Ishikawa (cell line): ENCODE data around the gene GTF2F2.

ENCODE experiments used
- CEBPB ChIP-seq: IDR thresholded peaks from 2 replicates; pipeline ENCODE4 v1.6.1; 2012
- CREB1 ChIP-seq: IDR thresholded peaks from 2 replicates; pipeline ENCODE4 v1.6.1; 2012; ENCODE audit warnings: low read depth
- EGR1 ChIP-seq: IDR thresholded peaks from 2 replicates; pipeline ENCODE4 v1.6.1; 2012
- EP300 ChIP-seq: IDR thresholded peaks from 2 replicates; pipeline ENCODE4 v1.6.1; 2012; ENCODE audit warnings: borderline replicate concordance
- FOXM1 ChIP-seq: IDR thresholded peaks from 2 replicates; pipeline ENCODE4 v1.6.1; 2012; ENCODE audit warnings: low read depth, borderline replicate concordance
- NFIC ChIP-seq: IDR thresholded peaks from 2 replicates; pipeline ENCODE4 v1.6.1; 2012
- RAD21 ChIP-seq: IDR thresholded peaks from 2 replicates; pipeline ENCODE4 v1.6.1; 2012; ENCODE audit warnings: low read depth
- TAF1 ChIP-seq: IDR thresholded peaks from 2 replicates; pipeline ENCODE4 v1.6.1; 2012; ENCODE audit warnings: low read depth, mild to moderate bottlenecking
- TCF12 ChIP-seq: IDR thresholded peaks from 2 replicates; pipeline ENCODE4 v1.6.1; 2012; ENCODE audit warnings: low read depth
- TEAD4 ChIP-seq: IDR thresholded peaks from 2 replicates; pipeline ENCODE4 v1.6.1; 2012
- YY1 ChIP-seq: IDR thresholded peaks from 2 replicates; pipeline ENCODE4 v1.6.1; 2012; ENCODE audit warnings: low read depth
- ZBTB7A ChIP-seq: IDR thresholded peaks from 2 replicates; pipeline ENCODE4 v1.6.1; 2012; ENCODE audit warnings: low read depth
- TF ChIP-seq, protein P1 (sequence below): IDR thresholded peaks from 2 replicates; pipeline ENCODE4 v1.6.1; 2012; ENCODE audit warnings: low read depth, mild to moderate bottlenecking
- TF ChIP-seq, protein P2 (sequence below): IDR thresholded peaks from 2 replicates; pipeline ENCODE4 v1.6.1; 2012
- TF ChIP-seq, protein P3 (sequence below): IDR thresholded peaks from 2 replicates; pipeline ENCODE4 v1.6.1; 2012

Gene GTF2F2

DNA sequence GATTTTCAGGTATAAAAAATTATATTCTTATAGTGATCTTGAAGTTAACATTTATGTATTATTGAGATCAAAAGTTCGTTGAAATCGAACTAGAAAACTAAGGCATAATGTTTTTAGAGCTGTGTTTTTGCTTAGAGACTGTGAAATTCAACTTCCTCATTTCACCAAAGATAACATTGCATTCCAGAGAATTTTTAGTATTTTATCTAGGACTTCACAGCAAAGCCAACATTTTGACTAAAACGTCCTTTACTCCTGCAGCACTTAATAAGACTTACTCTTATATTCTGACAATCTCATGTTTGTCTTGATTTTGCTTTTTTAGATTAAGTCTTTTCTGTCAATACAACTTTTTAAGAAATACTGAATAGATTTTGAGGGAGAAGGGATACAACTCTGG lies 75.8 kb downstream of the GTF2F2 start:
- TF ChIP-seq NFIC = no peak
- TF ChIP-seq TCF12 = no peak
- TF ChIP-seq, protein P1, sequence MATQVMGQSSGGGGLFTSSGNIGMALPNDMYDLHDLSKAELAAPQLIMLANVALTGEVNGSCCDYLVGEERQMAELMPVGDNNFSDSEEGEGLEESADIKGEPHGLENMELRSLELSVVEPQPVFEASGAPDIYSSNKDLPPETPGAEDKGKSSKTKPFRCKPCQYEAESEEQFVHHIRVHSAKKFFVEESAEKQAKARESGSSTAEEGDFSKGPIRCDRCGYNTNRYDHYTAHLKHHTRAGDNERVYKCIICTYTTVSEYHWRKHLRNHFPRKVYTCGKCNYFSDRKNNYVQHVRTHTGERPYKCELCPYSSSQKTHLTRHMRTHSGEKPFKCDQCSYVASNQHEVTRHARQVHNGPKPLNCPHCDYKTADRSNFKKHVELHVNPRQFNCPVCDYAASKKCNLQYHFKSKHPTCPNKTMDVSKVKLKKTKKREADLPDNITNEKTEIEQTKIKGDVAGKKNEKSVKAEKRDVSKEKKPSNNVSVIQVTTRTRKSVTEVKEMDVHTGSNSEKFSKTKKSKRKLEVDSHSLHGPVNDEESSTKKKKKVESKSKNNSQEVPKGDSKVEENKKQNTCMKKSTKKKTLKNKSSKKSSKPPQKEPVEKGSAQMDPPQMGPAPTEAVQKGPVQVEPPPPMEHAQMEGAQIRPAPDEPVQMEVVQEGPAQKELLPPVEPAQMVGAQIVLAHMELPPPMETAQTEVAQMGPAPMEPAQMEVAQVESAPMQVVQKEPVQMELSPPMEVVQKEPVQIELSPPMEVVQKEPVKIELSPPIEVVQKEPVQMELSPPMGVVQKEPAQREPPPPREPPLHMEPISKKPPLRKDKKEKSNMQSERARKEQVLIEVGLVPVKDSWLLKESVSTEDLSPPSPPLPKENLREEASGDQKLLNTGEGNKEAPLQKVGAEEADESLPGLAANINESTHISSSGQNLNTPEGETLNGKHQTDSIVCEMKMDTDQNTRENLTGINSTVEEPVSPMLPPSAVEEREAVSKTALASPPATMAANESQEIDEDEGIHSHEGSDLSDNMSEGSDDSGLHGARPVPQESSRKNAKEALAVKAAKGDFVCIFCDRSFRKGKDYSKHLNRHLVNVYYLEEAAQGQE = no peak
- no peak for TF ChIP-seq RAD21
- TF ChIP-seq TAF1 = no peak
- TF ChIP-seq CREB1 = no peak
- no peak for TF ChIP-seq EGR1

DNA sequence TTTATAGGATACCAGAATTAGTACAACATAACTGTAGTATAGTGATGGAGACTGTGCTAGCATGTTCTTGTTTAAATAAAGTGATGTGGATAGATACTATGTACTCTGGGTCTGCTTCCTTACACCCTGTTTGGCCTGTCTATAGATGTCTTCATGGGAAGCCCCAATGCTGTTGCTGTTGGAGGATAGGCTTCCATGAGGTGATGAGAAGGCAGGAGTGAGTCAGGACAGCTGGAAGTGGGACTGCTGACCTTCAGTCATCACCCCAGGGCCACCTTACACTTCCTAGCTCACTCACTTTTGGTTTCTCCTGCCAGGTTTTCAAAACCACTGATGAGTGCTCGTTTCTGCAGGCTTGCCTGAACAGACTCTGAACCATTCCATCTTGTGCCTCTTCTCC lies 76.3 kb downstream of the GTF2F2 start:
- TF ChIP-seq EP300 = no peak
- TF ChIP-seq ZBTB7A = no peak
- no peak for TF ChIP-seq TCF12
- no peak for TF ChIP-seq CEBPB
- TF ChIP-seq CREB1 = no peak
- no peak for TF ChIP-seq NFIC
- no peak for TF ChIP-seq EGR1
- TF ChIP-seq, protein P1 = no peak
- TF ChIP-seq FOXM1 = no peak
- TF ChIP-seq, protein P2, sequence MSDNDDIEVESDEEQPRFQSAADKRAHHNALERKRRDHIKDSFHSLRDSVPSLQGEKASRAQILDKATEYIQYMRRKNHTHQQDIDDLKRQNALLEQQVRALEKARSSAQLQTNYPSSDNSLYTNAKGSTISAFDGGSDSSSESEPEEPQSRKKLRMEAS = no peak
- no peak for TF ChIP-seq TEAD4
- TF ChIP-seq, protein P3, sequence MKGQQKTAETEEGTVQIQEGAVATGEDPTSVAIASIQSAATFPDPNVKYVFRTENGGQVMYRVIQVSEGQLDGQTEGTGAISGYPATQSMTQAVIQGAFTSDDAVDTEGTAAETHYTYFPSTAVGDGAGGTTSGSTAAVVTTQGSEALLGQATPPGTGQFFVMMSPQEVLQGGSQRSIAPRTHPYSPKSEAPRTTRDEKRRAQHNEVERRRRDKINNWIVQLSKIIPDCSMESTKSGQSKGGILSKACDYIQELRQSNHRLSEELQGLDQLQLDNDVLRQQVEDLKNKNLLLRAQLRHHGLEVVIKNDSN = no peak

DNA sequence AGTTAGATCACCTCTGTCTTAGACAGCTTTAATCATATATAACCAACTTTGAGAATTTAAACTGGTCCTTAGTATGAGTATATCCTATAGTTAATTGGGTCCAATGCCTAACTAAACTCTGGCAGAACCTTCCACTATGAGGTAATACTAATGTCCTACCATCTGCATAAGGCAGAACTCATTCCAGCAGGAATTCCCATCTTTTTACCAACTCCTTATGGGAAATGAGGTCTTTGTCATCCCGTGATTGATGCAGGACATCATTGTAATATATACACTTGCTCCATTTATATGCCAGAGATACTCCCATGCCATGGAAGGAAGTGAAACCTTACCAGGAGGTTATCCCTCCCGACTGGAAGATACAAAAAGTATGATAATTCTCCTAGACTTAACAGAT lies 77.7 kb downstream of the GTF2F2 start:
- TF ChIP-seq TEAD4 (no peak), RAD21 (no peak), CEBPB (no peak), FOXM1 (no peak), TCF12 (no peak), NFIC (no peak), CREB1 (no peak), YY1 (no peak), TAF1 (no peak), EGR1 (no peak), ZBTB7A (no peak), EP300 (no peak)
- TF ChIP-seq, protein P3 = no peak
- TF ChIP-seq, protein P2 = no peak
- TF ChIP-seq, protein P1 = no peak

DNA sequence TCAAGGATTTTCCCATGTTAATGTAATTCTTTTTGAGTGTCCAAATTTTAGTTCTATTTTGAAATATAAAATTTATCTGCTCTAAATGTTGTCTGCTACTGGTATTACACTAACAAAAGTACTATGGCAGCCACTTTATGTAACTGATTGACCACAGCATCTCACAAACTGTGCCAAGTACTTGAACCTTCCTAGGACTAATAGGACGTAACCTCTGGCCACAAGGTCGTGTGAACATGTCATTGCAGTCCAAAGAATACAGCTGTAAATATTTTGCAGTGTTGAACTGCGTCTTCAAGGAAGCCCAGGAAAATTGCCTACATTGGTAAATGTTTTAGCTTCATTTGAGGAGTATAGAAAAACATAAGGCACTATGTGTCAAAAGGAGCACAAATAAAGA lies 78.6 kb downstream of the GTF2F2 start:
- TF ChIP-seq TEAD4 (no peak), EP300 (no peak), CREB1 (no peak)

DNA sequence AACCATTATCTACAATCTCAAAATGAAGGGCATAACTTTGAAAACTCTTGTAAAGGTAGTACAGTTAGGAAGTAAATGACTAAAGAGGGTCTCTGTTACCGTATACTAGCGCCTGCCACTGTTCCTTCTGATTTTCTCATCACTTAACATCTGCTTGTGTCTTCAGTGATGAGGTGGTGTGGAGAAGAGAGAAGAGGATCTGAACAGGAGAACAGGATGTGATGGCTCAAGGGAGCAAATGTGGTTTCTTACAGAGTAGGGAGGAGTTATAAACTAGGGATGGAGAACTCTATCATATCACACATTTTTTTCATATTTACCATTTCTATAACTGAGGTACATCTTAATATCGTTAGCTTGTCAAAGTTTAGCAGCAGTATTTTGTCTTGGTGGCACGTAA lies 79.4 kb downstream of the GTF2F2 start:
- TF ChIP-seq FOXM1 (no peak), TAF1 (no peak), CEBPB (no peak), TCF12 (no peak), CREB1 (no peak), EGR1 (no peak), TEAD4 (no peak), NFIC (no peak), ZBTB7A (no peak), YY1 (no peak)
- TF ChIP-seq, protein P2 = no peak
- TF ChIP-seq, protein P3 = no peak
